Erythroblast (primary cell): ENCODE results near the gene TPRX2.
"Not testable (repeated sequence)": the region's sequence is repeated elsewhere in the genome, so short reads cannot be mapped to it uniquely, and the experiment has no call there.

ENCODE experiments used
- DNase-seq, 2 experiments: peaks; one replicate each; lab custom pipeline; 2025; lab: John Stamatoyannopoulos, UW
- GATA1 ChIP-seq: IDR thresholded peaks from 2 replicates; pipeline ENCODE4 v1.6.1; 2011; ENCODE audit warnings: low read depth, mild to moderate bottlenecking, control low read depth, low read length, moderate library complexity
- POLR2A ChIP-seq: IDR thresholded peaks from 2 replicates; pipeline ENCODE4 v1.6.1; 2011; ENCODE audit warnings: mild to moderate bottlenecking, low read length

TPRX2 gene

GRCh38 chr19:47842941-47843340 lies 16.1 kb upstream of the TPRX2 start:
- DNase-seq: no peak
- TF ChIP-seq POLR2A (no peak), GATA1 (no peak)

- TF ChIP-seq POLR2A (no peak), GATA1 (no peak)
Measured at GRCh38 chr19:47848425-47848822, 10.6 kb upstream of the TPRX2 start.

GRCh38 chr19:47848823-47849473 lies 10.1 kb upstream of the TPRX2 start:
- TF ChIP-seq GATA1 (no peak), POLR2A (no peak)
- peak; percentile 32 to 50 for DNase-seq

More at GRCh38 chr19:47848425-47848822, 10.6 kb upstream of the TPRX2 start:
- DNase-seq: no peak

- DNase-seq: no peak
- TF ChIP-seq POLR2A (no peak), GATA1 (no peak)
Measured at GRCh38 chr19:47853003-47853402, 6.0 kb upstream of the TPRX2 start.

GRCh38 chr19:47854459-47854858 lies 4.6 kb upstream of the TPRX2 start:
- no peak for DNase-seq
- TF ChIP-seq GATA1: no peak
- TF ChIP-seq POLR2A: no peak

GRCh38 chr19:47858231-47858630 lies 804 bp upstream of the TPRX2 start:
- DNase-seq: not testable (repeated sequence)

- DNase-seq: not testable (repeated sequence)
Measured at GRCh38 chr19:47859838-47860237, 803 bp downstream of the TPRX2 start.

GRCh38 chr19:47860602-47861297 lies 1.7 kb downstream of the TPRX2 start:
- no peak for DNase-seq
- TF ChIP-seq GATA1 (no peak), POLR2A (no peak)

GRCh38 chr19:47861630-47862029 lies 2.6 kb downstream of the TPRX2 start:
- no peak for TF ChIP-seq GATA1
- TF ChIP-seq POLR2A: no peak

GRCh38 chr19:47863514-47863936 lies 4.5 kb downstream of the TPRX2 start:
- TF ChIP-seq GATA1 (no peak), POLR2A (no peak)
- peak; percentile 58 to 80 for DNase-seq

More at GRCh38 chr19:47861630-47862029, 2.6 kb downstream of the TPRX2 start:
- DNase-seq: no peak

GRCh38 chr19:47865166-47865565 lies 6.1 kb downstream of the TPRX2 start:
- TF ChIP-seq POLR2A (no peak), GATA1 (no peak)
- no peak for DNase-seq

- no peak for DNase-seq
- TF ChIP-seq GATA1: no peak
Measured at GRCh38 chr19:47878906-47879305, 19.9 kb downstream of the TPRX2 start.

- not testable (repeated sequence) for DNase-seq
Measured at GRCh38 chr19:47879385-47879784, 20.4 kb downstream of the TPRX2 start.

- DNase-seq: no peak
- TF ChIP-seq POLR2A: no peak
- no peak for TF ChIP-seq GATA1
Measured at GRCh38 chr19:47881757-47882156, 22.7 kb downstream of the TPRX2 start.

GRCh38 chr19:47882890-47883289 lies 23.9 kb downstream of the TPRX2 start:
- TF ChIP-seq GATA1 (no peak), POLR2A (no peak)
- DNase-seq: no peak

- no peak for TF ChIP-seq GATA1
- no peak for TF ChIP-seq POLR2A
Measured at GRCh38 chr19:47885067-47885463, 26.0 kb downstream of the TPRX2 start.

More at GRCh38 chr19:47885067-47885463, 26.0 kb downstream of the TPRX2 start:
- DNase-seq: no peak
